ENCODE results near the gene CDK6.

Gene CDK6

DNA sequence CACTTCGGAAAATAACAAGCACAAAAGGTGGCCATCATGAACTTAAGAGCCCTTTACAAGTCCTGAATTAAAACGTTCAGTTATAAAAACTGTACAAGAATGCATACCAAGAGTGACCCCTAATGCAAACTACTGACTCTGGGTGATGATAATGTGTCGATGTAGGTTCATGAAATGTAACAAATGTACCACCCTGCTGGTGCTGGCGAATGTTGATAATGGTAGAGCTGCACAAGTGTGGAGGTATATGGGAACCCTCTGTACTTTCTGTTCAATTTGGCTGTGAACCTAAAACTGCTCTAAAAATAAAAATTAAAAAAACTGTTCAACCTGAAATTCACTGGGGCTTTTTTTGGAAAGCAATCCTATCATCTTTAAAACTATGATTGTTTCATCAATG, 249.5 kb downstream of the CDK6 start:
- DNase-seq (ENCODE audit: low read depth): no peak

DNA sequence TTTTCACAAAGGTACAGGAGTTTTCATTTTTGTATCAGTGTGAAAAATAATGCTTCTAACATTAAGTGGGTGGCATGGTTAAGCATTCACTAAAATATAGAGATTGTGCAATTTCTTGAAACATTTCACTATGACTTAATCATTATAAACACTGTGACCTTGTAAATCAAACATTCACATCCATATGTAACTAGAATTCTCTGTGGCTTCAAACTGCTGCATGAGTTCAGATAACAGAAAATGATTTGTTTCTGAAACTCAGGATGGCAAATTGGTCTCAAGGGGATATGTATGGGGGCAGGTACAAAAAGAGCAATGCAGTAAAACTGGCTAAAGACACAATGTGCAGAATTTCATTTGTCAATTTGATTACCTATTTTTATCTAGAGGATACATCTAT, 250.0 kb downstream of the CDK6 start:
- DNase-seq (ENCODE audit: low read depth): no peak

DNA sequence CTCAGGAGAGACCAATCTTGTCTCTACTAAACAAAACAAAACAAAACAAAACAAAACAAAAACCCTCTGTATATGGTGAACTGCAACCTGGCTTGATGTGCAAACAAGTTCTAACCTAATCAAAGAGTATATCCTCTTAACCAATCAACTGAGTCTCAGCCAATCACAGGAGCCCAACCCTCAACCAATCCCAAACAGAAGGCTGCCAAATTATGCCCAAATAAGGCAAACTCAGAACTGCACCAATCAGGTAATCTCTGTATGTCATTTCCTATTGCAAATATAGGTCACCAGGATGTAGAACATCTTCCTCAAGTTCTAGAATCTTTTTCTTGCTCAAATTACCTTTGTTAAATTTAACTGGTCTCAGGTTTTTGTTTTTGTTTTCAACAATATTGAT, 251.4 kb downstream of the CDK6 start:
- DNase-seq (ENCODE audit: low read depth): no peak

DNA sequence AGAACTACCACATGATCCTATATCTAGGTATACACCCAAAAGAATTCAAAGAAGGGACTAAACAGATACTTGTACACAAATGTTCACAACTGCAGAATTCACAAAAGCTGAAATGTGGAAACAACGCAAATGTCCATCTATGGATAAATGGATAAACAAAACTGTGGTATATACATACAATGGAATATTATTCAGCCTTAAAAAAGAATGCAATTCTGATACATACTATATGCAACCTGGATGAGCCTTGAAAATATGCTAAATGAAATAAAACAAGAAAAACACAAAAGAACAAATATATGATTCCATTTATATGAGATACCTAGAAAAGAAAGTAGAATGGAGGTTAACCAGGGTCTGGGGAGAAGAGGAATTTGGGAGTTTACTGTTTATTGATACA, 253.4 kb downstream of the CDK6 start:
- DNase-seq (ENCODE audit: low read depth): no peak

DNA sequence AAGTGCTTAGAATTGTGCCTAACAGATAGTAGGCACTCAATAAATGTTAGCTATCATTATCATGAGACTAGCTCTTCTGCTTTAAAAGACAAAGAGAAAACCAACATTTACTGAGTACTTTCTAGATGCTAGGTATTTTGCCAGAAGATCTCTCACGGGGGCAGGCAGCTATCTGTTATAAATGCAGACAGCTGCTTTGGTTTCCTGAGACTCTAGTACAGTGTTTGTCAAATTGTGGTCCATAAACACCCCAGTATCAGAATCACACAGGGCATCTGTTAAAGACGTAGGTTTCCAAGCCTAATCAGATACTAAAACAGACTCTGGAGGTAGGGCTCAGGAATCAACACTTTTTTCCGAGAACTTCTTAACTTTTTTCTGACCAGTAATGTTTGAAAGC, 260.1 kb downstream of the CDK6 start:
- no peak for DNase-seq (ENCODE audit: low read depth)

DNA sequence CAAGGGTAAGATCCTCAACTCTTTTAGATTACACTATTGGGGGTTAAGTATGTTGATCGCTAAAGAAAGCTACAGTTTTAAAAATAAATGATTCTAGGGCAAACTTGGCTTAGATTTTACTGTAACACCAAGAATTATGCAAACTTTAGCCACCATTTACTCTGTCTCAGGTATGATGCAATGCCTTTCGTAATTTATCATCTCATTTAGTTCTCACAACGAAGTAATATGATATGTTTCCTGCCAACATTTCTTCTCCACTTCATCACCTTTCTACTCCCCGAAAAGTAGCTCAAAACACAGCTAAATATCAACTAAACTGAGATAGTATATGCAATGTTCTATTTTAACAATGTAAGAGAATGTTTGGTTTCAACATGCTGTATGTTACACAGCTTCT, 267.2 kb downstream of the CDK6 start:
- no peak for DNase-seq (ENCODE audit: low read depth)

DNA sequence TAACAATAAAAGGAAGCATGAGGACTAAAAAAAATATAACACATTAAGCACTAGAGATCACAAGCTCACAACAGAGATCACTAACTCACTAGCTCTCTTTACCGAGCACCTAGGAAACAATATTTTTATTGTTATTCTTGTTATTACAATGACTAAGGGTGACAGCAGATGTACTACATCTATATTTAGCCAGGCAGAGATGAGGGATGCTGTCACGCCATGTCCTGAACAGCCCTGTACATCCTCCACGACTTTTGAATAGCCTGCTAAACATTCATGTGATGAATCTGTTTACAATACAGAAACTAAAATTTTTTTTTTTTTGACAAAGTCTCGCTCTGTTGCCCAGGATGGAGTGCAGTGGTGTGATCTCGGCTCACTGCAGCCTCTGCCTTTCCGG, 268.9 kb downstream of the CDK6 start:
- no peak for DNase-seq (ENCODE audit: low read depth)

DNA sequence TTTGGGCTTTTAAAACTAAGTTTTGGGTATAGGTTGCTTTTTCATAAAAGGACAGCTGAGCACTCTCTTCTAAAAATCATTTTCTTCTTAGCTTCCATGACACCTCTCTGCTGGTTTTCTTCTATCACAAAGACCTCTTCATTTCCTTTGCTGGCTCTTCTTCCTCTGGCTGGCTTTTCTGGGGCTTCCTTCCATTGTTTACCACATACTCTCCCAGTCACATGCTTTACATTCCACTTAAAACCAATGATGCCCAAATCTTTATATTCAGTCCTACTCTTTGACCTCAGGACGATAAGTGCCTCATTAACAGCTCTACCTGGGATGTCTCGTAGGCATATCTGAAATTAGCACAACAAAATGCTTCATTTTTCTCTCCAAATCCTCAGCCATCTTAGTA, 273.0 kb downstream of the CDK6 start:
- DNase-seq (ENCODE audit: low read depth): no peak

DNA sequence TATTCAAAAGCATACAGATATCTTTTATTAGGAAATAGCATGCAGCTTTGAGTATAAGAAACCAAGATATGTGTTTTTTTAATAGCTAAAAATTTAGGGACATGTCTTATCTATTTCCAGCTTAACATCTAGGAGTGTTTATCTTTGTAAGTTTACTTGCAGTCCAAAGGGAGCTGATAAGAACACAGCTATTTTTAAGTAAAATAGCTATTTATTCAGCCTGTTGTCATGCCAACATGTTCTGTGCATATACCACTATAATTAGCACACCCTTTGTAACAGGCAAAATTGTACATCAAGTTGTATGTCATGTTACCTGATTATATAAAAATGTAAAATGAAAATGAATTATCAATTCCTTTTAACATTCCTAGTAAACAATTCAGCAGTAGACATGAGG, 275.8 kb downstream of the CDK6 start:
- no peak for DNase-seq (ENCODE audit: low read depth)

DNA sequence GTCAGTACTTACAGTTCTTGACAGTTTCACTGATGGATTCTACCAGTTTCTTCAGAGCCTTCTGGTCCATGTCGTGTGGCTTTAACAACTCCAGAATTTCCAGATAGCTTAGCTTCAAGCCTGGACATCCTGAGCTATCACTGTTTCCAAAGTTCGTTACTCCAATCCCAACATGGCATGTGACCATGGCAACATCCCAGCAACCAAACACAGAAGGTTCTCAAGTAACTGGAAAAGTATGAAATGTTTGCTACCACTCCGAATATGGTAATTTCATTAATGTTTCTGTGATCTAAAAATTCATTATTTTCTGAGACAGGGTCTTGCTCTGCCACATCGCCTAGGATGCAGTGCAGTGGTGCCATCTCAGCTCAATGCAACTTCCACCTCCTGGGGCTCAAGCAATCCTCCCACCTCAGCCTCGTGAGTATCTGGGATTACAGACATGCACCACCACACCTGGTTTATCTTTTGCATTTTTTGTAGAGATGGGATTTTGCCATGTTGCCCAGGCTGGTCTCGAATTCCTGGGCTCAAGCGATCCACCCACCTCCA, 278.5 kb downstream of the CDK6 start:
- DNase-seq (ENCODE audit: low read depth): no peak

DNA sequence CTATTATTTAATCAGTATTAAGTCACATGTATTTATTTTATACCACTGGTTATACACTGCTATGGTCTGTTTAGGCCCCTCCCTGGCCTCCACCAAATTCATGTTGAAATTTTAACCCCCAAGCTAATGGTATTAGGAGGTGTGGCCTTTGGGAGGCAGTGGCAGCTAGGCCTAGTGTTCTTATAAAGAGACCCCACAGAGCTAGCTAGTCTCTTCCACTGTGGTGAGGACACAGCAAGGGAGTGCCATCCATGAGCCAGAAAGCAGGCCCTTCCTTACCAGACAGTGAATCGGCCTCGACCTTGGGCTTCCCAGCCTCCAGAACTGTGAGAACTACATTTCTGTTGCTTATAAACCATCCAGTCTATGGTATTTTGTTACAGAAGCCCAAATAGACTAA, 279.1 kb downstream of the CDK6 start:
- DNase-seq (ENCODE audit: low read depth): no peak

Data from activated T-cell treated with anti-CD3 and anti-CD28 coated beads for 1 hour (primary cell).